ENCODE data around the gene COMMD1.

DNA sequence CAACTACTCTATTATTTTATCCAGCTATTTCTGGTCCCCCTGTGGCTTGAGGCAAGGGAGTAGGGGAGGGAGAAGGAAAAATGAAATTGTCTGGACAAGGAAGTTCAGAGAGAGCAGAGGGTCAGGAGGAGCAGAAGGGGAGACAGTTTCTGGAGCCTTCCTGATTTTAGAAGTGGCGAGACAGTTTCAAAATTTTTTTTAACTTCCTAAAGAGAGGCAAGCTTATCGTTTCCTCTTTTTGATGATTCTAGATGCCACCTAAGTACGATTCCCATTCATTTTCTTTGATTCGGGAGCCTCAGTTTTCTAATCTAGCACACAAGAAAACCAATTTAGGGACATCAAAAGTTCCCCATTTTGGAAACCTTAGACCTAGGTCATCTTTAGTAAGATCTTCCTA, 193.6 kb downstream of the COMMD1 start:
- TF ChIP-seq POLR2A (IDR thresholded peaks at IDR 0.05; ENCODE audit: low read depth, low read length) (no peak), POLR2AphosphoS5 (IDR thresholded peaks at IDR 0.05; ENCODE audit: low read depth, low read length) (no peak)

All from GM12892 (cell line).